Thyroid gland (tissue), 4 donors: ENCODE data around the gene ANO1.
A peak's percentile ranks its signal among the peaks of the same experiment; 100 is the strongest.

ENCODE experiments used
- POLR2A ChIP-seq, 2 donors: fragments of 450-650 bp; IDR thresholded peaks; one replicate each; pipeline ENCODE4 v1.6.1; 2017; ENCODE audit warnings: antibody characterized with exemption in 2 of 2, mild to moderate bottlenecking in 2 of 2, moderate library complexity in 1 of 2
- TF ChIP-seq, protein P1 (sequence below), 6 experiments: fragments of 200-600 bp in 3 of 6; fragments of 450-650 bp in 3 of 6; sonication (generic) in 3 of 6; IDR thresholded peaks; one replicate each; pipeline ENCODE4 v1.5.1; 2016 to 2019; ENCODE audit warnings: antibody characterized with exemption in 6 of 6, mild to moderate bottlenecking in 2 of 6, inconsistent platforms in 1 of 6, moderate library complexity in 1 of 6

DNA sequence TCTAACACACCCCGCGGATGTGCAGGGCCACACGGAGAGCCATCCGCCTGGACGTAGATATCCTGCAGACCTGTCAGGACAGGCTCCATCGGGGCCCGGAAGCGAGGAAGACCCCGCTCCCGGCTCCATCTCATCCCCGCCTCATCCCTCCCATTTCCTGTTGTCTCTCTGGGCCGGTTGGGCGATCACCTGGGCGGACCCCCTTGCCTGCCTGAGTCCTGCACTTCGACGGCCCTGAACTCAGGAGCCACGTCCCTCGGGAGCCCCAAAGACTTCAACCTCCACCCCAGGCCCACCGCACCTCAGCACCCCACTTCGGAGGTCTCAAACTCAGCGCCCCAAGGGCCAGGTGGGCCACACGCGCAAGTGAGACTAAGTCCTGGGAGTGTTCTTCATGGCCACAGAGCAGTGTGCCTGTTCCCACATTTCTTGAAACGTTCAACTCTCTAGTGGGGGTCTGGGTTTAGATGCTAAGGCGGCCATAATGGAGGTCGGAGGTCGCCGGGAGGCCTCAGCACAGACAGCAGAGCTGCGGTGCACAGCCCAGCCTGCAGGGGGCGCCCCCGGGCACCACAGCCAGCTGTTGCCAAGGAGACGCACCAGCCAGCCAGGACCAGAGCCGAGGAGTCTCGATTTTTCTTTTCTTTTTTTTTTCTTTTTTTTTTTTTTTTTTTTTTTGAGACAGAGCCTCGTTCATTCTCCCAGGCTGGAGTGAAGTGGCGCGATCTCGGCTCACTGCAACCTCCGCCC is 99.0 kb downstream of the ANO1 start:
- TF ChIP-seq, protein P1, sequence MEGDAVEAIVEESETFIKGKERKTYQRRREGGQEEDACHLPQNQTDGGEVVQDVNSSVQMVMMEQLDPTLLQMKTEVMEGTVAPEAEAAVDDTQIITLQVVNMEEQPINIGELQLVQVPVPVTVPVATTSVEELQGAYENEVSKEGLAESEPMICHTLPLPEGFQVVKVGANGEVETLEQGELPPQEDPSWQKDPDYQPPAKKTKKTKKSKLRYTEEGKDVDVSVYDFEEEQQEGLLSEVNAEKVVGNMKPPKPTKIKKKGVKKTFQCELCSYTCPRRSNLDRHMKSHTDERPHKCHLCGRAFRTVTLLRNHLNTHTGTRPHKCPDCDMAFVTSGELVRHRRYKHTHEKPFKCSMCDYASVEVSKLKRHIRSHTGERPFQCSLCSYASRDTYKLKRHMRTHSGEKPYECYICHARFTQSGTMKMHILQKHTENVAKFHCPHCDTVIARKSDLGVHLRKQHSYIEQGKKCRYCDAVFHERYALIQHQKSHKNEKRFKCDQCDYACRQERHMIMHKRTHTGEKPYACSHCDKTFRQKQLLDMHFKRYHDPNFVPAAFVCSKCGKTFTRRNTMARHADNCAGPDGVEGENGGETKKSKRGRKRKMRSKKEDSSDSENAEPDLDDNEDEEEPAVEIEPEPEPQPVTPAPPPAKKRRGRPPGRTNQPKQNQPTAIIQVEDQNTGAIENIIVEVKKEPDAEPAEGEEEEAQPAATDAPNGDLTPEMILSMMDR (IDR thresholded peaks at IDR 0.05): peak in 3 of 6 experiments; percentile 10 to 21 (median 15)
- TF ChIP-seq POLR2A (IDR thresholded peaks at IDR 0.05): no peak
